Measurements from ENCODE around the gene LINGO3. TPM values are rescaled to one million over a fixed set of nuclear protein-coding genes. Genes with fewer than 3 reads are reported as not detected.

The LINGO3 gene
- total RNA-seq, 2 experiments from 2014 or later: 0.32 to 0.40 TPM

GRCh38 chr19:2260341-2260805 lies 47.6 kb downstream of the LINGO3 start:
- Mint-ChIP-seq H3K4me1 (peaks cover 28% of the 10 kb centered on the region), H3K4me3 (peak overlapping the region; percentile 5), H3K9me3 (ENCODE audit: low read depth) (no peaks in the 10 kb centered on the region), H3K36me3 (no peaks in the 10 kb centered on the region), H3K27ac (peak overlapping the region; percentile 73), H3K27me3 (no peaks in the 10 kb centered on the region)
- no peak for DNase-seq
- ATAC-seq: peak; percentile 43
- CTCF ChIA-PET: interaction anchor here (0.8 to 4.3 kb wide), 11 partner anchors 8 to 67 kb away, joined by 3 to 68 read pairs (median 4); partner anchors contain the start of genes PLEKHJ1 and SF3A2

GRCh38 chr19:2259336-2259735 lies 48.6 kb downstream of the LINGO3 start:
- H3K4me1 Mint-ChIP-seq: peaks cover 28% of the 10 kb centered on the region
- H3K36me3 Mint-ChIP-seq: no peaks in the 10 kb centered on the region
- H3K27me3 Mint-ChIP-seq: peaks cover under 1% of the 10 kb centered on the region
- no peak for DNase-seq
- no peak overlapping the region for H3K27ac Mint-ChIP-seq
- ATAC-seq: no peak
- H3K9me3 Mint-ChIP-seq (ENCODE audit: low read depth): no peaks in the 10 kb centered on the region
- H3K4me3 Mint-ChIP-seq: no peak overlapping the region
- CTCF ChIA-PET: interaction anchor here (1.3 to 4.3 kb wide), 6 partner anchors 9 to 56 kb away, joined by 3 to 68 read pairs (median 10); partner anchors contain the start of genes PLEKHJ1 and SF3A2

Other genes with a start within 250 kb of the LINGO3 start
- 100 to 1,000 TPM; 200 to 202 TPM for gene MOB3A, start 211.8 kb downstream of the LINGO3 start, total RNA-seq
- 10 to 100 TPM in 1 of 2 experiments, 1 to 10 TPM in 1; 7.2 to 10.1 TPM for gene IZUMO4, start 211.2 kb downstream of the LINGO3 start, total RNA-seq
- 100 to 1,000 TPM; 110 to 127 TPM for gene AP3D1, start 156.6 kb downstream of the LINGO3 start, total RNA-seq
- 100 to 1,000 TPM in 1 of 2 experiments, 10 to 100 TPM in 1; 99.9 to 105 TPM for gene DOT1L, start 144.2 kb downstream of the LINGO3 start, total RNA-seq
- 10 to 100 TPM; 78.3 to 80.8 TPM for gene PLEKHJ1, start 71.8 kb downstream of the LINGO3 start, total RNA-seq
- 100 to 1,000 TPM; 167 to 178 TPM for gene SF3A2, start 71.3 kb downstream of the LINGO3 start, total RNA-seq
- gene AMH, start 58.8 kb downstream of the LINGO3 start, total RNA-seq: 1 to 10 TPM; 5.1 to 6.0 TPM
- gene JSRP1, start 51.7 kb downstream of the LINGO3 start, total RNA-seq: 1 to 10 TPM in 1 of 2 experiments, not detected in 1; 1.0 TPM
- gene PEAK3, start 26.0 kb downstream of the LINGO3 start, total RNA-seq: under 1 TPM in 1 of 2 experiments, not detected in 1; 0.54 TPM
- 100 to 1,000 TPM; 135 TPM for gene LSM7, start 20.4 kb upstream of the LINGO3 start, total RNA-seq
- gene SPPL2B, start 20.5 kb upstream of the LINGO3 start, total RNA-seq: 10 to 100 TPM; 63.2 to 72.4 TPM
- gene TMPRSS9, start 52.1 kb upstream of the LINGO3 start, total RNA-seq: not detected
- 10 to 100 TPM; 66.4 to 91.9 TPM for gene TIMM13, start 119.4 kb upstream of the LINGO3 start, total RNA-seq
- 100 to 1,000 TPM; 123 to 128 TPM for gene LMNB2, start 148.8 kb upstream of the LINGO3 start, total RNA-seq
- 10 to 100 TPM; 63.4 to 79.4 TPM for gene GADD45B, start 168.0 kb upstream of the LINGO3 start, total RNA-seq